Measurements from ENCODE around the gene ELF2.
"Not testable (repeated sequence)": the region's sequence is repeated elsewhere in the genome, so short reads cannot be mapped to it uniquely, and the experiment has no call there.

The ELF2 gene

GRCh38 chr4:139144911-139145551 is 32.0 kb downstream of the ELF2 start:
- peak; percentile 77 for DNase-seq (ENCODE audit: low read depth, low spot score)

DNA sequence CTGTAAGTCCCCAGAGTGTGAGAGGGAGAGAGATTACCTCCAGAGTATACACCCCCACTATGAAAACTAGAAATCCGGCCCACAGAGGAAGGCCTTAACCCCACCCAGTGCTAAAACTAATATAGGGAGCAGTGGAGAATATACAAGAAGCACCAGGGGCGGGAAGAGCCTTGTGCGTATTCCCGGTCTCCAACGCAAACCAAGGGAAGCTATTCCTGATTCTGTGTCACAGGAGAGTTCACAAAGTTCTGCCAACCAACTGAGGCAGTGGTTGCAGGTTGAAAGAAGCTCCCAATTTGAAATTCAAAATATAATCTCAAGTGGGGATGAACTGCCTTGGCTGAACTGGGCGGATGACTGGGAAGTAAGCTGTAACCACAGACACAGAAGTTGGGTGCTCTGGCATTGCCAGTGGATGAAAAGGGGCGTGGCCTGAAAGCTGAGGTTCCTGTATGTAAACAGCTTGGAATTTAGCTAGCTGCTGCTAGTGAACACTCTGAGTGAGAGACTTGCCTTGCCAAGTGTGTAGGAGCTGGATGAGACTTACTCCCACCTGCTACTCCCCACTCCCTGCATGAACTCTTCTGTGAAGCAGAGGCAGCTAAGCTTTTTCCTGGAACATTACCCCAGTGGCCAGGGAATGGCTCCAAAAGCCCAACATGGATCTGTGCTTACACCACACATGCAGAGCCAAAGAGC is 32.7 kb downstream of the ELF2 start:
- DNase-seq (ENCODE audit: low read depth, low spot score), result no peak

- DNase-seq (ENCODE audit: low read depth, low spot score), result no peak
These were observed 34.0 kb downstream of the ELF2 start for GRCh38 chr4:139142980-139143379.

DNA sequence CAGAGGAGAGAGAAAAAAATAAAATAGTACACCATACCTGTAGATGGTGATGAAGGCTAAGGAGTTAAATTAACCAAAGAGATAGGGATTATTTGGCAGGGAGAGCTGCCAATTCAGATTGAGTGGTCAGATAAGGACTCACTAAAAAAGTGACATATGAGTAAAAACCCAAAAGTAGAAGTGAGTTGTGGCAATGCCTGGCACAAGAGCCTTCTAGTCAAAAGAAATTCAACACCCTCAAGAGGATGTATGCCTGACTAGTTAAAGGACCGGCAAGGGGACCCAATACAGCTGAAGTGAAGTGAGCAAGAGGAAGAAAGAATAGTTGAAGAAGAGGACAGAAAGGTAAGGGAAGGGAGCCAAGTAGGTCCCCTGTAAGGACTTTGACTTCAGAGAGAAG is 34.9 kb downstream of the ELF2 start:
- DNase-seq (ENCODE audit: low read depth, low spot score), result no peak

DNA sequence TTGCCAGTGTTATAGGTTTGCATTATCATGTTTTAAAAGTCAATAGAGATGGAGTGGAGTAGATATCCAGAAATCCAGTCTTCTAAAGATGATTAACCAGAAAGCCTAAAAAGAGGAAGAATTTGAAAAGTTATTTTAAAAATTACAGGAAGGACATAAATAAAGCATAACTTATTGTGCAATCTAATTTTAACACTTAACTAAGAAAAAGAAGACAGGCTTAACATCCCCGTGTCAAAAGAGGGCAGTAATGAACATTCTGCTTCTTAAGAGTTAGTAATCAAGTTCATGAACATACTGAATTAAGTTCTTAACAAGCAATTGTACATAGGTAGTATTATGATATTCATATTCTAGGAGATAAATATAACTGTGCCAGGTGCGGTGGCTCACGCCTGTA is 39.3 kb downstream of the ELF2 start:
- no peak for DNase-seq (ENCODE audit: low read depth, low spot score)

DNA sequence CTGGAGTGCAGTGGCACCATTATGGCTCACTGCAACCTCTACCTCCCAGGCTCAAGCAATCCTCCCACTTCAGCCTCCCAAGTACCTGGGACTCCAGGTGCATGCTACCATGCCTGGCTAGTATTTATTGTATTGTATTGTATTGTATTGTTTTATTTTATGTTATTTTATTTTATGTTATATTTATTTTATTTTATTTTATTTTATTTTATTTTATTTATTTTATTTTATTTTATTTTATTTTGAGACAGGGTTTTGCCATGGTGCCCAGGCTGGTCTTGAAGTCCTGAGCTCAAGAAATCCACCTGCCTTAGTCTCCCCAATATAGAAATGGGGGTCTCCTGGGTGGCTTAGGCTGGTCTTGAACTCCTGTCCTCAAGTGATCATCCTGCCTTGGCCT is 42.6 kb downstream of the ELF2 start:
- no peak for DNase-seq (ENCODE audit: low read depth, low spot score)

- DNase-seq (ENCODE audit: low read depth, low spot score), result no peak
These were observed 45.7 kb downstream of the ELF2 start for GRCh38 chr4:139131209-139131870.

GRCh38 chr4:139129206-139129605 is 47.8 kb downstream of the ELF2 start:
- no peak for DNase-seq (ENCODE audit: low read depth, low spot score)

- no peak for DNase-seq (ENCODE audit: low read depth, low spot score)
These were observed 50.1 kb downstream of the ELF2 start for GRCh38 chr4:139126898-139127297.

DNA sequence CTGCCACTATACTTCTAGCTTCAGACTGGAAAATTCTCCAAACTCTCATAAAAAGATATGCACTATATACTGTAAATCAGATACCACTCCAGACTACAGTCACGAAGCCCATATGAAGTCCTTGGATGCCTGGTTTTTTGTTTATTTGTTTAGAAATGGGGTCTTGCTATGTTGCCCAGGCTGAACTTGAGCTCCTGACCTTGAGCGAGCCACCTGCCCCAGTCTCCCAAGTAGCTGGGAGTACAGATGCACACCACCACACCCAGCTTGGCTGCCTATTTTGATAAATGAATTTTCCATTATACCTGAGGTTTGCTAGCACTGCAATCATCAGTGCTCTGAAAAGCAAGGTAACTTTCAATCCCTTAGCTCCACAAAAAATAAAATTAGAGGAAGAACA is 53.1 kb downstream of the ELF2 start:
- no peak for DNase-seq (ENCODE audit: low read depth, low spot score)

DNA sequence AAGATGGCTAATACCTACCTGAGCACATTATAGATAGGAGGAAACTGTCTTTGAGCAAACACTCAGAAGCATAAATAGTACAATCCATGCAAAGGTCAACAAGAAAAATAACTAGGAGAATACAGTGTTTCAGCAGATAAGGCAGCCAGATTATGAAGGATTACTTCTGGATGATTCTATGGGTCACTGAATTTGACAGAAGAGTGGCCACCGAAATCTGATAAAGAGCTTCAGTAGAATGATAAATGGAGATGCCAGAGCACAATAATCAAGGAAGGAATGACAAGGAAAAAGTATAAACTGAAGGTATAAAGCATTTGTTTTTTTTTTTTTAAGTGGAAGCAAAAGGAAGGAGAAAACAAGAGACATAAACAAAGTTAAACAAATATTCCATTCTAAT is 58.7 kb downstream of the ELF2 start:
- no peak for DNase-seq (ENCODE audit: low read depth, low spot score)

DNA sequence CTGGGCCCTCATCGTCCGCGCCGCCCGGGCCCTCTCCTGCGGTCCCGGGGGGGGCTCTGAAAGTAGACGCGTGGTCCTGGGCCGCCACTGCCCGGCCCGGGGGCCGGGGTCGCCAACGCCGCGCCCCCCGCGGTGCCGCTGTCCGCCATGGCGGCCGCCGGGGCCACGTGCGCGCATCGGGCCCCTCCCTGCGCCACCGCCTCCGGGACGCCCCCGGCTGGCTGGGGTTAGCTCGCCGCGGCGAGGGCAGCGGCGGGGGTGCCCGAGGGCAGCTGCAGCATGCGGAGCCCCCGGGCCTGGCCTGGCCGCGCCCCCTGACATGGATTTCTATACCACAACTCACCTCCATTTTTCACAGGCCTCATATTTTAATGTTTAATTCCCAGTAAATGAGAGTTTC is 61.8 kb downstream of the ELF2 start:
- no peak for DNase-seq (ENCODE audit: low read depth, low spot score)

DNA sequence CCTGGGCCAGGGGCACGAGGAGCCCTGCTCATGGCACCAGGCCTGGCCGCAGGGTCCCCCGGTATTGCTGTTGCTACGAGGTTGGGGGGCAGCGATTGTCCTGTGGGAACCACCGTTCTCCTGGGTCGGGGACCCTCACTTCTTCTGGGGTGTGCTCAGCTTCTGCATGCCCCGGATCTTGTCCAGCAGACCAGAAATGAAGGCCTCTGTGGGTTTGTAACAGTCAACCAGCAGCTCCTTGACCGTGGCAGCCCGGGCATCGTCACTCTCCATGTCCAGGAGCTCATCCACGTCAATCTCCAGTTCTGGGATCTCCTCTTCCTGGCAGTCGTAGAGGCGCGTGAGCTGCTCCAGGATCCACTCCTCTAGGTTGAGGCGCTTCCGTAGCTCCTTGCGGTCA is 62.2 kb downstream of the ELF2 start:
- DNase-seq (ENCODE audit: low read depth, low spot score), result not testable (repeated sequence)

GRCh38 chr4:139112650-139113049 is 64.4 kb downstream of the ELF2 start:
- DNase-seq (ENCODE audit: low read depth, low spot score), result no peak

GRCh38 chr4:139108567-139109128 is 68.4 kb downstream of the ELF2 start:
- DNase-seq (ENCODE audit: low read depth, low spot score), result no peak

- DNase-seq (ENCODE audit: low read depth, low spot score), result peak; percentile 69
These were observed 77.5 kb downstream of the ELF2 start for GRCh38 chr4:139099366-139099982.

DNA sequence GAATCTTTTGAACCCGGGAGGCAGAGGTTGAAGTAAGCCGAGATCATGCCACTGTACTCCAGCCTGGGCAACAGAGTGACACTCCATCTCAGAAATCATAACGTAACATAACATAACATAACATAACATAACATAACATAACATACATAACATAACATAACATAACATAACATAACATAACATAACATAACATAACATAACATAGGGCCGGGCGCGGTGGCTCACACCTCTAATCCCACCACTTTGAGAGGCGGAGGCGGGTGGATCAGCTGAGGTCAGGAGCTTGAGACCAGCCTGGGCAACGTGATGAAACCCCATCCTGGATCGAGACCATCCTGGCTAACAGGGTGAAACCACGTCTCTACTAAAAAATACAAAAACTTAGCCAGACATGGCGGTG is 84.7 kb downstream of the ELF2 start:
- DNase-seq (ENCODE audit: low read depth, low spot score), result no peak

- DNase-seq (ENCODE audit: low read depth, low spot score), result no peak
These were observed 91.9 kb downstream of the ELF2 start for GRCh38 chr4:139085141-139085540.

DNA sequence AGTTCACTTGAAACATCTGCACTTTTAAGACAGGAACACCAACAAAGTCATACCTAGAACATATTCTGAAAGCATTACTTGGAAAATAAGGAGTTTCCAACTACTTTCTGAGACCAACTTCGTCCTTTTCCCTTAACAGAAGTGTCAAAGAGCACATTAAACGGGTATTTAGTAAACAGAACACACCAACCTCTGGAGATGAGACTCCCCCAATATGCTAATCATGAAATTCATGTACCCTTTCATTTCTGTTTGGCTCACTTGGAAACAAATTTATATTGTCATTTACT is 92.3 kb downstream of the ELF2 start:
- no peak for DNase-seq (ENCODE audit: low read depth, low spot score)

GRCh38 chr4:139083956-139084803 is 92.8 kb downstream of the ELF2 start:
- DNase-seq (ENCODE audit: low read depth, low spot score), result peak; percentile 91

DNA sequence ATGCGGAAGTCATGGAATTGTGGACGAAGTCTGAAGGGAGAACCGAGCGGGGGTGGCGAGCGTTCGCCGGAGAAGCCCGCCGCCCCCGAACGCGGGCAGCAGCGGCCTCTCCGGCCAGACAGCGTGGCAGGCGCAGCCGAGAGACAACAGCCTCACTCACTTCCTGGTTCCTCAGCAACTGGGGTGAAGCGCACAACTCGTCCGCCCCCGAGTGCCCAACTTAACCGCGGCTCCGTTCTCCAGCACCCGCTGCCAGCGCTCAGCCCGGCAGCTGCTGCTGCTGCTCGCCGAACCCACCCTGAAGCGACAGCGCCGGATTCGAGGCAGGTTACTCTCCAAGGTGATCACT is 93.4 kb downstream of the ELF2 start:
- peak; percentile 78 for DNase-seq (ENCODE audit: low read depth, low spot score)
